HG03442 (cell line): Measurements from ENCODE around the gene ATOH8.
"Not testable (repeated sequence)": the region's sequence is repeated elsewhere in the genome, so short reads cannot be mapped to it uniquely, and the experiment has no call there.

Source experiments
- ATAC-seq: cut with Tn5 transposase; IDR thresholded peaks from one replicate; pipeline ENCODE4 v1.9.1; 2021; ENCODE audit warnings: mild to moderate bottlenecking, moderate library complexity; ENCODE audit not compliant: unreplicated experiment

Gene ATOH8, protein sequence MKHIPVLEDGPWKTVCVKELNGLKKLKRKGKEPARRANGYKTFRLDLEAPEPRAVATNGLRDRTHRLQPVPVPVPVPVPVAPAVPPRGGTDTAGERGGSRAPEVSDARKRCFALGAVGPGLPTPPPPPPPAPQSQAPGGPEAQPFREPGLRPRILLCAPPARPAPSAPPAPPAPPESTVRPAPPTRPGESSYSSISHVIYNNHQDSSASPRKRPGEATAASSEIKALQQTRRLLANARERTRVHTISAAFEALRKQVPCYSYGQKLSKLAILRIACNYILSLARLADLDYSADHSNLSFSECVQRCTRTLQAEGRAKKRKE

DNA sequence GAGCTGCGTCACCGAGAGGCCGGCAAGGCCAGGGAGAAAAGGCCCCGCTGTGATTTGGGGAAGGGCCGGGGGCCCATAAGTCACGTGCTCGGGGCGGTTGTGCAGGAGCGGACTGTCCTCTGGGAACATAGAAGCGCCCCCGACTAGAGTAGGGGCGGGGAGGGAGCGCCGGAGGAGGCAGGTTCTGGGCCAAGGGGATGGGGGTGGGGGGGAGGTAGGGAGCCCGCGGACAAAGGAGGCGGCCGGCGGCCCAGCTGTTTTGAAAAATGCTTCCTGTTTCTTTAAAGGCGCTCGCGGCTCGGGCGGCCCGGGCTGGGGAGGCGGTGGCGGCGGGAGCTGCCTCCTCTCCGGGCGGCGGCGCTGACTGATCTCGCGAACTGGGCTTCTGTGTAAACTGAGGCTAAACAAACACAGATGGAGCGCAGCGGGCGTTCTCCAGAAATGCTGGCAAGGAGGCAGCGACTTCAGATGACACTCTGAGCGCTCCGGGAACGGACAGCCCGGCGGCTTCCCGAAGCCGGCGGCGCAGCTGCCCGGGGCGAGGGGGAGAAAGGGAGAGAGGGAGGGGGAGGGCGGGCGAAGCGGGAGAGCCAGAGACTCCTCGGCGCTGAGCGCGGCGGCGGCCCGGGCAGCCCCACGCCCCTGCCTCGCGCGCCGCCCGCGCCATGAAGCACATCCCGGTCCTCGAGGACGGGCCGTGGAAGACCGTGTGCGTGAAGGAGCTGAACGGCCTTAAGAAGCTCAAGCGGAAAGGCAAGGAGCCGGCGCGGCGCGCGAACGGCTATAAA lies at the start of gene ATOH8:
Gene ATOH8 (plus strand): TSS at position 467 of the 788 bp plus-strand sequence. CDS start 199 bp downstream, at position 666.
- no peak for ATAC-seq

DNA sequence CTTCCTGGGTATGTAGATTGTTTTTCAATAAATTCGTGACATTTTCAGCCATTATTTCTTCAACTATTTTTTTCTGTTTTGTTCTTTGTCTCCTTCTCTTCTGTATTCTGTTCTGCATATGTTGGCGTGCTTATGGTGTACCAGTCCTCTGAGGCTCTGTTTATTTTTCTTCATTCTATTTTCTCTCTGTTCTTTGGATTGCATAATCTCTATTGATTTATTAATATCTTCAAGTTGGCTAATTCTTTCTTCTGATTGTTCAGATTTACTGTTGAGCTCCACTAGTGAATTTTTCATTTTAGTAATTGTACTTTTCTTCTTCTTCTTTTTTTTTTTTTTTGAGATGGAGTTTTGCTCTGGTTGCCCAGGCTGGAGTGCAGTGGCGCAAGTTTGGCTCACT lies 49.8 kb upstream of the ATOH8 start:
- no peak for ATAC-seq

DNA sequence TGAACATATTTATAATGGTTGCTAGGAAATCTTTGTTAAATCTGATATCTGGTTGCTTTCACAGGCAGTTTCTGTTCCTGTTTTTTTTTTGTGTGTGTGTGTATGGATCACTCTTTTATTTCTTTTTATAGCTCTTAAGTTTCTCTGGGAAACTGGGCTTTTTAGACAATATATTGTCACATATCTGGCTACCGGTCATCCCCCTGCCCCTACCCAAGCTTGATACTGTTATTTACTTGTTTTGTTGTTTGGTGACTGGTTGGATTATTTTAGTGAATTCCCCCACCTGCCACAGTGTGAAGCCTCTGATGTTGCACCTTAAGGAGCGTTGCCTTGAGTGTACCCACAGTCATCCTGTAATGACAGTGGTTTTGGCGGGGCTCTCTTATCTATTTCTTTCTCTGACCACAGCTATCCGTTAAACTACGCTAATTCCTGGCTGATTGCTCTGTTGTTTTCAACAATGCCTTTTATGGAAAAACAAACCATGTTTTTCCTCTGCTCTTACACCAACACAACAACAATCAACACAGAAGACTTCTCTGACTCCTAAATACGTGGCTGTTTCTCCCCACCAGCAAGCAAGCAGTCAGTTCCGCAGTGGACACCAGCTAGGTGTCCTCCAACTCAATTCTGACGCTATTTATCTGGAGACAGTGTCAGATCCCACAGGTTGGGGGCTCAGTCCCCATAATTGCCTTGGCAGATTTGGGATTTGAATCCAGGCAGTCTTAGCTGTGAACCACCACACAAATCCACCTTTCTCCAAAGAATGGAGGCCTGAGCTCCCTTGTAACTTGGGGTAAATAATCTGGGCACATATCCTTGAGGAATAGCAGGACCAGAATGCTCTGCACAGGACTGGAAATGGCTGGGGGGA lies 48.8 kb upstream of the ATOH8 start:
- peak; percentile 69 for ATAC-seq

DNA sequence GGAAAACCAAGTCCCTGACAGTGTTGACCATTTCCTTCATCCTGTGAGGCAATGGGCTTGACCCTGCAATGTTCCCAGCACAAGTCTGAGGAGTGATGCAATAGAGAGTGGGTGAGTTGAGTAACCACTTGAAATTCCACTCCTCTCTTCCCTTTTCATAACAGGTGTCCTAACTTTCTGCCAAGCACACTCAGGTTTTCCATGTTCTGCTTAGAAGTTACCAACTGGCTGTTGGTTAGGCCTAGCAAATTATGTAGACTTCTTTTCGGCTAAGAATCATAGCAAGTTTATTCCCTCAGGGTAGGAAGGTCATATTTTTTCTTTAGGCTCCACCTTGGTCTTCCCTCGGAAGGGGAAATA lies 48.1 kb upstream of the ATOH8 start:
- no peak for ATAC-seq

DNA sequence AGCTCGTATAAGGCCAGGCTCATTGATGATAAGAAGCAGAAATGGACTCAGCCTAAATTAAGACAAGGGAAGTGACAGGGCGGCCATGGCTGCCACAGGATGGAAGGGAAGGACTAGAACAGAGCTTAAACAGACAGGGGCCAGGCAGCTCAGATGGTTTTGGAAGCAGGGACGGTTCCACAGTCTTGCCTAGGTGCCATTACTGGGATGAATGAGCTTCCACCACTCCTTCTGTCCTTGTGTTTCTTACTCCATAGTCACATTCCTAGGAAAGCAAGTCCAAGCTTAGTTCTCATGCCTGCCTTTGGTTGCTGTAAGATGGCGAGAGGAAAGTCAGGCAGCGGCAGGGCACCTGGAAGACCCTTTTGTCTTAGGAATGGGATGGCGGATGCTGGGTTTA lies 47.7 kb upstream of the ATOH8 start:
- ATAC-seq = no peak

DNA sequence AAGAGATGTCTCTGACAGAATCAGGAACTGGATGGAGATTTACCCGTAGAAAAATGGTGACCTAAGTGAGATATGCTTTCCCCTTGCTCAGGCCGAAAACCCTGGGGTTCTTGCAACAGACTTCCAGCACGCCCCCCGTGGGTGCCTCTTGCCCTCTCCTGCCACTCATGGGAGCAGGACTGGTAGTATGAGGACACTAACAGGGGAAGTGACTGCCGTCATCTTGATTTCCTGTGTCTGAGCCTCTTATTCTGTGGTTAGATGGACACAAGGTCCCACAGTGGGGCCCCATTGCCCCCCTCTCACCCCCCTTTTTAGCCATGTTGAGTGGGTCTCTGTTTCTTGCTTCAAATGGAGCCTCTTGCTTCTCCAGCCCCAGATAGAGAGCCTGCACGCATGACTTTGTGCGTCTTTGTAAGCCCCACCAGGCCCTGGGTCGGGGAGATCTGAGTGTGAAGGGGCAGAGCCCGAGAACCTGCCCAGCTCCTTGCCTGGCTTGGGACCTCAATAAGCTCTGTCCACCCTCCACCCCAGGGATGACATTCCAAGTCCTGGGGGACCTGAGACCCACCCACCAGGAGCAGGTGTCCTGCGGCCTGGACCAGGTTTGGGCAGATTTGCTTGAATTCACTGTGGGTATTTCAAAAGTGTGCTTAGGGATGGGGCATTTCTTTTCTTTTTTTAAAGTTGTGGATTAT lies 47.0 kb upstream of the ATOH8 start:
- ATAC-seq = no peak

DNA sequence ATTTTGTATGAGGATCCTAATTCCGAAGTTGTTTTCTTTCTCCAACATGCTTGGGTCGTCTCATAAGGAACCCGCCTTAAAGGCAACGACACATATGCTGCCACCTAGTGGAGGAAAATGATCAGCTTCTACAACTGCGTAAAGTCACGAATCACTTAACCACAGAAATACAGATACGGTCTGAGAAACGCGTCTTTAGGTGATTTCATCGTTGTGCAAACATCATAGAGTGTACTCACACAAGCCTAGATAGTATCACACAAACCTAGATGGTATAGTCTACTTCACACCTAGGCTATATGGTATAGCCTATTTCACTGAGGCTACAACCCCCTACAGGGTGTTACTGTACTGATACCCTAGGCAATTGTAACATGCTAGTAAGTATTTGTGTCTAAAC lies 46.5 kb upstream of the ATOH8 start:
- ATAC-seq = peak; percentile 42

DNA sequence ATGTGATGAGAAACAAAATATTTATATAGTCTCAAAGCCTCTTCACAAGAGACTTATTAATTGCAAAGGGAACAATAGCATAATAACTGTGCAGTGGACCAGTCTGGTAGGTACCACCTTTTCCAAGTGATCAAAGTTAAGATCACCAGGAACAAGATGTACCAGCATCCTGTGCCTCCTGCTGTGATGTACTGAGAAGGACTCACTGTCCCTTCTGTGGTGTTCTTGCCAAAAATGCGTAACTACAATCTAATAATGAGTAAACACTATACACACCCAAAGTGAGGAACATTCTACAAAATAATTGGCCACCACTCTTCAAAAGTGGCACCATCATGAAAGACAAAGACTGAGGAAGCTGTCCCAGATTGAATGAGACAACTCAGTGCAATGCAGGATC lies 45.1 kb upstream of the ATOH8 start:
- ATAC-seq = no peak

DNA sequence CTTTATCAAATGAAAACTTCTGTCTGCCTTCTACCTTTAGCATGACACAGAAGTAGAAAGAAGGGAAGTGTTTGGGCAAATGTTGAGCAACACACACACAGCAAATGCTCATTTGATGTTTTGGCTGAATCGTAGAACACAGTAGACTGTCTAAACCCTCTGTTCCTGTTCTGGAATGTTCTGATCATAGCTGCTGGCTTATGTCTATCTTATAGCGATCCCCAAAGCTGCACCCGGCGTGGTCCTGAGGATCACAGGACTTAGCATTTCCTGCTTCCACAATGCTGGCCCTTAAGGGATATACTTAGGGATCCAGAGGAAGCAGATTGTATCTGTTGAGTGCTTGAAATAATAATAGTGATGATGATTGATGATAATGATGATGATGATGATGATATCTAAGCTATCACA lies 44.4 kb upstream of the ATOH8 start:
- no peak for ATAC-seq

DNA sequence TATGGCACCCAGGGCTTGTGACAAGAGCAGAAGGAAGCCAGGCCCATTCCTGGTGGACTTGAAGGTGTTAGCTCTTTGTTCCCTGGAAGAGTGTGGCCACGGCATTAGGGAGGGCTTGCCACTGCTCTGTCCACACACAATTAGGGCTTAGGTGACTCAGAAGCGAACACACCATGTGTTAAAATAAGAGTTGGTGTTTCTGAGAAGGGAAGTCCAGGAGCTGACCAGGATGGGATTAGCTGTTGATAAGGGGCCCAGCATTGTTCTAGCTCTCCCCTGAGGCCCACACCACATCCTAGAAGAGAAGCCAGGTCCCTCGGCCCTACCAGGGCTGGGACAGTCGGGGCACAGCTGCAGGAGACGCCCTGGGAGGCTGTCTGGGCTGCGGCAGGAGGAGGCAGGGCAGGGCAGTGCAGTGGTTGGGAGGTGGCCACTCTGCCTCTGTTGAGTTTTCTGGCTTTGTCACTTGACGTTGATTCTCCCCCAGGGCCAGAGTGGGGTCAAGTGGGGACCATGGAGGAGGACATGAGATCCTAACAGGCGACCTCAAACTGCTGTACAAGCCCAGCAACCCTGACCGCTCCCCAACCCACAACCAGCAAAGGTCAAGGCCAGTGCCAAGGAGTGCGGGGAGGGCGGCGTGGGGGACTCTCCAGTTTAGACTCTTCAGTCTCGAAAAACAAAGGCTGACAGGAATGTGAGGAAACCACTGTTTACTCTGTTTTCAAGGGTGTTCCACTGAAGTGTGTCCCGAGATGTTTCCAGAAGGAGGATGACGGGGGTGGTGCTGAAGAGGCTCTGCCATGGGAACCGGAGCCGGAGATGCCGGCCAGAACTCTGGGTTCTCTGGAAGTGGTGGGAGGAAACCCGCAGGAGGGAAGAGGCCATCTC lies 42.9 kb upstream of the ATOH8 start:
- ATAC-seq = no peak

DNA sequence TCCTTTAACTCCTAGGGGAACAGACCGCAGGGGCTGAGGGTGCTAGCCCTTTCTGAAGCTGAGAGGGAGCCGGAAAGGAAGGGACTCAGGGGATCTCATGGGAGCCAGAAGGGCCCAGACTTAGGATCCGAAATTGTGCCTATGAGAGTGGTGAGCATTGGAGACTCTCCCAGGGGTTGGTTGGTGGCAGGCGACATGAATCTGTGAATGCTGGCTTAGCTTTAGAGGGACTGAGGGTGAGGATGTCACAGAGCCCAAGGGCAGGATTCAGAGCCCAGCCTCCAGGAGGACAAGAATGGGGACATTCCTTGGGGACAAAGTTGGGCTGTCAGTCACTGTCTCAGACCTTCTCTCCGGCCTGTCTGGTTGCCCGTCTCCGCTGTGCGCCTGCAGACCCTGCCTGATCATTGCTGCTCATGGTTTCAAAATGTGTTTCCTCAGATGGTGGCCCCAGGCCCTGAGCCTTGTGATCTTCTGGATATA lies 42.2 kb upstream of the ATOH8 start:
- ATAC-seq = no peak

DNA sequence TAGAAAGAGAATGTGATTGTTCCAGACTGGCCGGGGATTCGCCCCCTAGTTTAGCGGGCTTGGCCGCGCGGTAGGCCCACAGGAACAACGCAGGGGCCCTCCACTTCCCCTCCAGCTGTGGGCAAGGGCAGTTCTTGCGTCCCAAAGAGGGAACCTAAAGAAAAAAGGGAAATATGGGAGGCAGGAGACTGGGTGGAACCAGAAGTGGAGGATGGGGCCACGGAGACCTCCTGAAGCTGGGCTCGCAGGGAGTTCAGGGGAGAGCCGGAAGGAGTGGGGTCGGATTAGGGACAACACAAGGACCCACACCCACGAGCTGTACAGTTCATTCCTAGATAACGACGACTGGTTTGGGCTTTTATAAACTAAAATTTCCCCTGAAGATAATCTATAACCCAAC lies 41.5 kb upstream of the ATOH8 start:
- no peak for ATAC-seq

DNA sequence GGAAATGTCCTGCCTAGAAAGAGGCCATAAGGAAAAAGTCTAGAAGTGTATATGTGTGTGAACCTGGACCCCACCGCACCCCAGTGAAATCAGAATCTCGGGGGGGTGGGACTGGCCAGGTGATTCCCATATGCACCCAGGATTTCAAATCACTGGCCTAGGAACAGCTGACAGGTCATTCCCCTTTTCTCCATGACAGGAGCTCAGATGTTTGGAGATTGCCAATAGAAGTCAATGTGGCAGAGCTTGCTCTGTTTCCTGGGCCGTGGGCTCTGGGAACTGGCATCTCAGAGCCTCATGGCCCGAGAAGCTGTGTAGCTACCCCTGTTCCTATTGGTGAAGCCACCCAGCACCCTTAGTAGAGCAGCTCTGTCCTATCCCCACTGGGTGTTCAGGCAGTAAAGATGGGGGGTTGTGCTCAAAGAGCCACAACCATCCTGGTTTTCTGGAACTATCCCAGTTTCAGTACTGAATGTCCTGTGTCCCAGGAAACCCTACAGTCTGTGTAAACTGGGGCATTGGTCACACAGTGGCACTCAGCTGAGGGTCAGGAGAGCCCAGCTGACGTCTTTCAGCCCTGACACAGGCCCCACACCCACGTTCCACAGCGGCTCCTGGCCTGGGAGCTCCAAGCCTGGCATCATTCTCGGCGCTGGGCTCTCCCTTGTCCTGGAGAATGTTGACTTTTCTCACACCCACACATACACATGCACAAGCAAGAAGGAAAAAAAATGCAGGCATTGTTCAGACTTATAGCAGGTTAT lies 40.8 kb upstream of the ATOH8 start:
- ATAC-seq = no peak

DNA sequence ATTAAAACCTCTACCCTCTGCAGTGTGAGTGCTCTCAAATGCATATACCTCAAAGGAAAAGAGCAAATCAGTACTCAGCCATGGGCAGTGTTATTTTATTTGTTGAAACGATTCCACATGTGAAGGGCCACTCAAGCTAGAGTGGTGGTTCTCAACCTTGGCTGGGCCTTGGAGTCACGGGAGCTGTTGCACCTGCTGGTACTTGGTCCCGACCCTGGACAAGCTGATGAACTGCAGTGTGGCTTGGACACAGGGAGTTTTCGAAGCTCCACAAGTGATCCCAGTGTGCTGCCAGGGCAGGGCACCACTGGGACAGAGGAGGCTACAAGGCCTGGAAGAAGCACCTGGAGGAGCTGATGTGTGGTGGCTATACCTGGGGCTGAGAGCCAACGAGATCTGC lies 40.0 kb upstream of the ATOH8 start:
- no peak for ATAC-seq

DNA sequence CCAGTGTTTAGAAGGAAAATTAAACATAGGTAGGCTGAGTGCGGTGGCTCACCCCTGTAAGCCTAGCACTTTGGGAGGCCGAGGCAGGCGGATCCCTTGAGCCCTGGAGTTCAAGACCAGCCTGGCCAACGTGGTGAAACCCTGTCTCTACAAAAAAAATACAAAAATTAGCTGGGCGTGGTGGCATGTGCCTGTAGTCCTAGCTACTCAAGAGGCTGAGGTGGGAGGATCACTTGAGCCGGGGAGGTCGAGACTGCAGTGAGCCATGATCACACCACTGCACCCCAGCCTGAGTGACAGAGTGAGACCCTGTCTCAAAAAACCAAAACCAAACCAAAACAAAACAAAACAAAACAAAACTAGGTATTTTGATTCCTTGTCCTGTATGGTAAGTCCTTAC lies 39.4 kb upstream of the ATOH8 start:
- ATAC-seq = not testable (repeated sequence)

DNA sequence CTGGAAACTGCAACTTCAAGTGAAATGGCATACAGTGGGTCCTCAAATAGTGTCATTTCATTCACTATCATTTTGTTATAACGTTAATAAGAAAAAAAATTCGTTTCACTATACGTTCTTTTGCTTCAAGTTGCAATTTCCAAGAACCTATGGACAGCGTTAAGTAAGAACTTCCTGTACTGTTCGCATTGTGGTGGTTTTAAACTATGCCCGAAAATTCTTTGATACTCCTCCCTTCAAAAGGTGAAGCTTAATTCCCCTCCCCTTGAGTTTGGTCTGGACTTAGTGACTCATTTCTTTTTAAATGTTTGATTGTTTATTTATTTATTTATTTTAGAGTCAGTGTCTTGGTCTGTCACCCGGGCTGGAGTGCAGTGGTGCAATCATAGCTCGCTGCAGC lies 39.0 kb upstream of the ATOH8 start:
- no peak for ATAC-seq

DNA sequence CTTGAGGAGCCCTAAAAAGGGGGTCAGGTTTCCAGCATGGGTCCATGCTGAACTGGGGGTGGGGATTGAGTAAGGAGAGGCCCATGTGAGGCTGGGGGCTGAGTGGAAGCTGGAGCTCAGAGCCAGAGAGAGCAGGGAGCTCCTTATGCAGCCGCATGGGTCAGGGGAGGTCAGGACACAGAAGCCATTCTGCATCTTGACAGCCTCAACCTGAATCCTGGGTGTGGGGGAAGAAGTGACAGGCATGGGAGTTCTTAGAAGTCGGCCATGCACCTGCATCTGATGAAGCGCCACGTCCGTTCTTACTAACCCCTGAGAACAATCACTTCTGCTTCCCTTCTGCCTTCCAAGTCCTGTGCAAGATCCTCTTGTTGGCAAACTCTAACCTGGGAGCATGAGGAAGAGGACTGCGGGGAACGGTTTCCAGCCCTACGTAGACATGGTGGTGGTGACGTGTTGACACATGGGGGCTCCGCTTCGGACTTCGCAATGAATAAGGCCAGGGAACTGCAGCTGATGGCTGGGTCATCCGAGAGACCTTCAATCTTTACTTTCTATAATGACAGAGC lies 37.4 kb upstream of the ATOH8 start:
- ATAC-seq = no peak

DNA sequence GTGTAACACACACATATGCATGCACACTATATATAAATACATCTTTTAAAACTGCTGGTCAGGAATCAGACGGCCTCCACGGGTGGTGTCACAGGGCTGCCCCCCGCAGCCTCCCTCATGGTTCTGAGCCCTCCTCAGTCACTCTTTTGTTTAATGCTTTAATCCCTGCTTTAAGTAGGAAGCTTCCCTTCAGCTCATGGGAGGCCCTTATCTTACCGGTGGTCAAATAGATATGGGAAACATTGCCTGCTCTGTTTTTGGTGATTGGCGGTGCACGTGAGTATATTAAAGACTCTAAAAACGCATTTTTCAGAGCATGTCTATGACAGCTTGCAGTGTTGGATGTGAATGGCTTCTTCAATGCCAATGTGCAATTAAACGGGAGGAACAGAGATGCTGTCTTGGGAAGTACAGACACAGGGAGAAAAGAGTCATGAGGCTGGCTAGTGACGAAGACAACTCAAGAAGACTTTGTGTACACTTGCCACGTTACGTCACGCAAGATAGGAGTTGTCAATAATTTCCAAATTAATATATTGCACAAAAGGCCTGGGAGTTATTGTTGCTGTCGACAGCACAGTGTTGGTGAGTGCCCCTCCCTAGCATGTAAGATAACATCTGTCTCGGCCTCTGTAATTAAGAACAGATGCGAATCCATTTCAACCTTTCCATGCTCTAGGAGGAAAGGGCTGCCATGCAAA lies 36.3 kb upstream of the ATOH8 start:
- ATAC-seq = no peak
